GM21423 (cell line): ENCODE data around the gene ZSCAN5A.
"Not testable (repeated sequence)": the region's sequence is repeated elsewhere in the genome, so short reads cannot be mapped to it uniquely, and the experiment has no call there.

ENCODE experiments used
- ATAC-seq: cut with Tn5 transposase; IDR thresholded peaks from one replicate; pipeline ENCODE4 v1.9.1; 2021; ENCODE audit warnings: mild to moderate bottlenecking, moderate library complexity; ENCODE audit not compliant: unreplicated experiment

ZSCAN5A gene

DNA sequence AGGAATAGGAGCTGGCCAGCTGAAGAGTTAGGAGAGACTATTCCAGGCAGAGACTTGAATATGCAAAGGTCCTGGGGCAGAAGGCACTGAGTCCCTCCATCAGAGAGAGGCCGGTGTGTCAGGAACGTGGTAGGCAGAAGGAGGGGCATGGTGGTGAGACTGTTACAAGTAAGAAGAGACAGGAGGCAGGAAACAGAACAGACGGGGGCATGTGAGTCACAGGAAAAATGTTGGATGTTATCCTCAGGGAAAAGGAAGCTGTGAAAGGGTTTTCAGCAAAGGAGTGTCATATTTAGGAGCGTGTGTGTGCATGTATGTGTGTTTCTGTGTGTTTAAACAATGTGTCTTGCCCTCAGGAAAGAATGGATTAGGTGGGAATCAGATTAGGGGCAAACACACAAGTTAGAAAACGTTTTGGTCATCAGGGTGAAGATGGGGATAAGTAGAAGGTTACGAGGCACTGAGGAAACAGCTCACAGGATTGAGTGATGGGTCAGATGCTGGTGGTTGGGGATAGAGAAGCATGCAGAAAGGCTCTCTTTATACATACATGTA, 41.0 kb downstream of the ZSCAN5A start:
- ATAC-seq = no peak

DNA sequence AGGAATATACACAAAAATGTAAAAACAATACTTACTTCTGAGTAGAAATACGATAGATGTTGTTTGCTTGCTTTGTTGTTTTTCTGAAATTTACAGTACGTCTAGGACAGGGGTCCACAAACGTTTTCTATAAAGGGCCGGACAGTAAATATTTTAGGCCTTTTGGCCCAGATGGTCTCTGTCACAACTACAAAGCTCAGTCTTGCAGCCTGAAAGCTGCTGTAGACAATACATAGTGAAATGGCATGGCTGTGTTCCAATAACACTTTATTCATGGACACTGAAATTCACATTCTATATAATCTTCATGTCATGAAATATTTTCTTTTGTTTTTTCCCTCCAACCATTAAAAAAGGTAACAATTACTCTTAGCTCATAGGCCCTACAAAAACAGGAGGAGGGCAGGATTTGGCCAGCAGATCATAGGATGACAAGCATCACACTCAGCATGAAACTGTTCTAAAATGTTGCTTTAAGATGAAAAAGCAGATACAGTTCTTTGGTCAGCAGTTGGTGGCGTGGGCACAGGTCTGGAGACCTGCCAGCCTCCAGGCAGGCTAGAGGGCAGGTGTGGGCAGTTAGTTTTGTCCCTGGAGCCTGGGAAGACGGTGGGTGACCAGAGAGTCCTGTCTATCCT, 42.4 kb downstream of the ZSCAN5A start, which contains the start of gene EDDM13:
Gene EDDM13 (plus strand): TSS at position 588 of the 638 bp plus-strand sequence. CDS start 87 bp downstream, outside the sequence.
- no peak for ATAC-seq

DNA sequence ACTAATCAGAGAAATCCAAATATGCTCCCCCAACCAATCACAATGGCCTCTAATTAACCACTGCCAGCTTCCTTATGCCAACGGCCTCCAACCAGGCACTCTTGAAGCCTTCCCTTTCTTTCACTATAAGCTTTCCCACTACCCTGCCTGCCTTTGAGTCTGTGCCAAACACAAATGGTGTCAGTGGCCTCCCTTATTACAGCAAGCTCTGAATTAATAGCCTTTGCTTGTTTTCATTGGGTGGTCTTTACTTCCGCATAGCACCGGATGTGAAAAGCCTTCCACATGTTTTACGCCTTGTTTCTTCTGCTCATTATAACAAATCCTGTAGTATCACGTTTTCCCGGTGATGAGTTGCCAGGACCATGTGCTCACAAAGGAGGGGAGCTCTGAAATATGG, 43.5 kb downstream of the ZSCAN5A start:
- no peak for ATAC-seq

DNA sequence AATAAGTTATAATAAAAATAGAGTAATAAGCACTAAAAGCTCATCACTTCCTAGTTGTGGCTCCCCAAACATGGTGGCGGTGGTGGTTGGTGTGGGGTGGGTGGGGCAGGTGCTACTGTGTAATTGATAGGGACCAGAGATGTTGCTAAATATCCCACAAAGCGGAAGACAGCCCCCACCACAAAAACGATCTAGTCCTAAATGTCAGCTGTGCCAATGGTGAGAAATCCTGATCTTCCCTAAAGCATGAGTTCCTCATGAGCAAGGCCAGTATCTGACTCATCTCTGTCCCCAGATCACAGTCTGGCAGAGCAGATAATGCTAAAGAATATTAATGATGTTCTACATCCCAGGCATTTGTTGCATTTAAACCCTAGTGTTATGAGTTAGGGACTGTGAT, 44.0 kb downstream of the ZSCAN5A start:
- ATAC-seq = no peak

DNA sequence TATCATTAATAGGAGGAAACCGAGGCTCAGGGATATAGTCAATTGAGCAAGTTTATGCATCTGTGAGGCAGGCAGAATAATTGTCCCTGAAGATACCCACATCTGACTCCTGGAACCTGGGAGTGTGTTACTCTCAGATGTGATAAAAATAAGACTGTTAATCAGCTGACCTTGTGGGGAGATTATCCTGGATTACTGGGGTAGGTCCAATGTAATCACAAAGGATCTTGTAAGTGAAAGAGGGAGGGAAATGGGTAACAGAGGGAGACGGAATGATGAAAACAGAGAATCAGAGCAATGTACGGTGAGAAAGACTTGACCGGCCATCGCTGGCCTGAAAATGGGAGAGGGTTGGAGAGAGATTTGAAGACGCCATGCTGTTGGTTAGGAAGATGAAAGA, 45.3 kb downstream of the ZSCAN5A start:
- no peak for ATAC-seq

DNA sequence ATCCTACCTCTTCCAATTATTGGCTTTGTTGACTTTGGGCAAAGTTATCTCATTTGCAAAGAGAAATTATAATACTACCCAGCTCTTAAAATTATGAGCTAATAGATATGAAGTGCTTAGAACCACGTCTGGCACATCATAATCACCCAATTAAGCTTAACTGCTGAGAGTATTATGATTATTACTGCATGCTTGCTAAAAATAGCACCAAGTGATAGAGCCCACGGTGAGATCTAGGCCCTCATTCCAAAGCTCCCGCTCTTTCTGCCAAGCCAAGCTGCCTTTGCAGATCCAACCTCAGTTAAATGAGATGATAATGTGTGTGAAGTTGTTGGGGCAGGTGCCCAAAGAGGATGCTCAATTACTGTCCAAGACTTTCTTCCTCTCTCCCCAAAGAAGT, 48.6 kb downstream of the ZSCAN5A start:
- no peak for ATAC-seq

DNA sequence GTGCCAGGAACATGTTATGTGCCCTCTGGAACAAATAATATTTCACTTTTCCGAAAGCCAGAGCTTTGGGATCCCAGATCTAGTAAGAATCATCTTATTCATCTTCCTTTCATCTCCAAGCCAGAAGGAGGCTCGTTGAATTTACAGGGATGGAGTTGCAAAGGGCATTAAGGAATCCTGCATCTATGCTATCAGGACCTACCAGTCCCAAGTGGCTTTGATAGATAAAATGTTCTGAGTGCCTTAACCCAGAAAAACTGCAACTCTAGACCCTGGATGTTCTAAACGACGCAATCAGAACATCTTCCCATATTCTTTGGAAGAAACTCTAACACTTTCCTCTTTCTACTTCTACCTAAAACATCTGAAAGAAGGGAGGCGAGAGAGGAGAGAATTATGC, 51.3 kb downstream of the ZSCAN5A start:
- ATAC-seq = no peak

DNA sequence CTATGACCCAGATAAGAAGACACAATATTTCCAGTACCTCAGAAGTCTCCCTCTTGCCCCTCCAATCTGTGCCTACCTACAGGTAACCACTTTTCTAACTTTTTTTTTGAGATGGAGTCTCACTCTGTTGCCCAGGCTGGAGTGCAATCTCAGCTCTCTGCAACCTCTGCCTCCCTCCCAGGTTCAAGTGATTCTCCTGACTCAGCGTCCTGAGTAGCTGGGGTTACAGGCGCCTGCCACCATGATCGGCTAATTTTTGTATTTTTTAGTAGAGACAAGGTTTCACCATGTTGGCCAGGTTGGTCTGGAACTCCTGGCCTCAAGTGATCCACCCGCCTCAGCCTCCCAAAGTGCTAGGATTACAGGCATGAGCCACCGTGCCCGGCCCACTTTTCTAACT, 52.7 kb downstream of the ZSCAN5A start:
- ATAC-seq = not testable (repeated sequence)

DNA sequence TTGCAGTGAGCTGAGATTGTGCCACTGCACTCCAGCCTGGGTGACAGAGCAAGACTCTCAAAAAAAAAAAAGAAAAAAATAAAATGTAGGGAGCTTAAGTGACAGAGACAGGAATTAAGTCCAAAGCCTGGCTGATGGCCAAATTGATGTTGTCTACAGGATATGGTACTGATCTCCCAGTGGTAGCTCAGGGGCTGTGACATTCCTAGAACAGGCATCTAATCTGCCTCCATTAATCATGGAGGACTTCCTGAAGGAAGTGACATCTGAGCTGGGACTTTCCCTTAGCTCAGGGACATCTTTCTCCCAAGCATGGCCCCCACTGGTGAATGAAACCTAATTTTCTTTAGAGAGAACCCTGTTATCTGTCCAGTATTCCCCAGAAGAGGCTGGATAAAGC, 53.5 kb downstream of the ZSCAN5A start:
- ATAC-seq = no peak

DNA sequence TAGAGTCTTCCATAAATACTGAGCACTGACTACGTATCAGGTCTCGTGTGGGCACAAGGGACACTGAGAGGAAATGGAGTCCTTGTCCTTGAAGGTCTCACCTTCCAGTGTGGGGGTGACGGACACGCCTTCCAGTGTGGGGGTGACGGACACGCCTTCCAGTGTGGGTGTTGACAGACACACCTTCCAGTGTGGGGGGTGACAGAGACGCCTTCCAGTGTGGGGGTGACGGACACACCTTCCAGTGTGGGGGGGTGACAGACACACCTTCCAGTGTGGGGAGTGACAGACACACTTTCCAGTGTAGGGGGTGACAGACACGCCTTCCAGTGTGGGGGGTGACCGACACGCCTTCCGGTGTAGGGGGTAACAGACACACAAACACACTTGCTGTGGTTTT, 56.4 kb downstream of the ZSCAN5A start:
- ATAC-seq = no peak

DNA sequence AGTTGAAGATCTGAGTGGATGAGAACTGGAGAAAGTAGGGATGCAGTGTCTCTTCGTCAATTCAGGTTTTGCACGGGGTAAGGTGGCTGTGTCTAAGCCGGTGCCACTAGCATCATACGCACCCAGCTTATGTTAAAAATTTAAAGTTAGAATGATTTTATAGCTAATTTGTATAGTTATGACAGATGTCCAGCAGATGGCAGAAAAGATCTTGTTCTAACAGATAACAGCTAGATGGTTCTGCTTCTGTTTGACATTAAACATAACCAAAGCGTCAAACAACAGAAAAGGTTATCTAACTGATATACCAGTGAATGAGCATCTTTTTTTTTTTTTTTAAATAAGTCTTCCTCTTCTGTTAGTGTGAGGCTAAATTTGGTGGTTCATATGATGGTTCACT, 60.9 kb downstream of the ZSCAN5A start:
- ATAC-seq = no peak

DNA sequence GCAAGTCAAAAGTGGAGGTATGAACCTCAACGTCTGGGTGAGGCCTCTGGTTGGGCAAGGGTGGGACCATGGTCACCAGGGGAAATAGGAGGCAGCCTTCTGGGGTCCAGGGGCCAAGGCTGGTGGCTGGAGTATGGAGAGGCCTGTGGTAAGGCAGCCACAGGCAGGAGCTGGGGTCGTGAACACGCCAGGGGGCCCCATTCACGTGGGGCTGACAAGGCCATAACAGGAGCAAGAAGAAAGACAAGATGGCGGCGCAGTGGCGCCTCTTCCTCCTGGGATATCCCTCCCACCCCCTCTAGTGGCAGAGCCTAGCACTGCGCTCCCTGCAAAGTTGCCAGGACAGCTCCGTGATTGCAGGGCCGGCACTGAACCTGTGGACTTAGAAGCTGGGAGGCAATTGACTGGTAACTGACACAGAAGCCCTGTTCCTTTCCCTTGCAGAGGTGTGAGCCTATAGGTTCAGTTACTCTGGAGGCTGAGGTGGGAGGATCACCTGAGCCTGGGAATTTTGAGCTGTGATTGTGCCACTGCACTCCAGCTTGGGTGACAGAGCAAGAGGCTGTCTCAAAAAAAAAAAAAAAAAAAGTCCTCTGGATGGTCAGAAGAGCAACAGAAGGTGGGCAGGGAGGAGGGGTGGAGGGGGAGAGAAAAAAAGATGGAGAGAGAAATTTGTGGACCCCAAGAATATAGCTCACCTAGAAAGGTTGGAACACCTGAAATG, 61.8 kb downstream of the ZSCAN5A start:
- ATAC-seq = no peak

DNA sequence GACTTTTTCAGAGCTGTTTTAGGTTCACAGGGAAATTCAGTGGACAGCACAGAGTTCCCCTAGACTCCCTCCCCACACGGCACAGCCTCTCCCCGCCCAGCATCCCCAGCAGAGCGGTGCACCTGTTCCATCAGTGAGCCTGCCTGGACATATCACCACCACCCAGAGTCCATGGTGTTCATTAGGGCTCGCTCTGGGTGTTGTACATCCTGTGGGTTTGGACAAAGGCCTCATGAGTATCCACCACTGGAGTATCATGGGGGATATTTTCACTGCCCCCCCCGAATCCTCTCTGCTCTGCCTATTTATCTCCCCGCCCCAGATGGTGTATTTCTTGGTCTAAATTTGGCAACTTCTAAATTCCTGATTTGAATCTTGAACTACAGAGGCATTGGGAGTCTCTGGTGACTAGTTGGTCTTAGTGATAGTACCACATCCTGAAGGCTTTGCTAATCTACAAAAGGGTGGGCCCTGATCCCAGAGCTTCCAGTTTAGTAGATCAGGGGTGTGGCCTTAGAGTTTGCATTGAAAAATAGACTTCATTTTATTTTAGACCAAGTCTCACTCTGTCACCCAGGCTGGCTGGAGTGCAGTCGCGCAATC, 65.8 kb downstream of the ZSCAN5A start:
- not testable (repeated sequence) for ATAC-seq

DNA sequence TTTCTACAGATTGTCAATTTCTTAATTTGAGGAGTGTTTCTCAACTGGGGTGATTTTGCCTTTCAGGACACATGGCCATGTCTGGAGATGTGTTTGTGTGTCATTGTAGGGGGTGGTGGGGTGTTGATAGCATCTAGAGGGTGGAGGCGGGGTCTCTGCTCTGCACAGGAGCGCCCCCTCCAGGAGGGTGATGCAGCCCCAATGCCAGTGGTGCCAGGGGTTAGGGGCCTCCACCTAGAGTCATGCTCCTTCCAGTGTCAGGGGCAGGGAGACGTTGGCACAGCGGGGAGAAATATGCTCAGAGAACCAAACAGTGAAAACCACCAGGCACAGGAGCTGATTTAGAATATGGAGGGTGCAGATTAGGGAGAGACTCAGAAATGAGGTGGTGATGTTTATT, 68.9 kb downstream of the ZSCAN5A start:
- ATAC-seq = not testable (repeated sequence)

DNA sequence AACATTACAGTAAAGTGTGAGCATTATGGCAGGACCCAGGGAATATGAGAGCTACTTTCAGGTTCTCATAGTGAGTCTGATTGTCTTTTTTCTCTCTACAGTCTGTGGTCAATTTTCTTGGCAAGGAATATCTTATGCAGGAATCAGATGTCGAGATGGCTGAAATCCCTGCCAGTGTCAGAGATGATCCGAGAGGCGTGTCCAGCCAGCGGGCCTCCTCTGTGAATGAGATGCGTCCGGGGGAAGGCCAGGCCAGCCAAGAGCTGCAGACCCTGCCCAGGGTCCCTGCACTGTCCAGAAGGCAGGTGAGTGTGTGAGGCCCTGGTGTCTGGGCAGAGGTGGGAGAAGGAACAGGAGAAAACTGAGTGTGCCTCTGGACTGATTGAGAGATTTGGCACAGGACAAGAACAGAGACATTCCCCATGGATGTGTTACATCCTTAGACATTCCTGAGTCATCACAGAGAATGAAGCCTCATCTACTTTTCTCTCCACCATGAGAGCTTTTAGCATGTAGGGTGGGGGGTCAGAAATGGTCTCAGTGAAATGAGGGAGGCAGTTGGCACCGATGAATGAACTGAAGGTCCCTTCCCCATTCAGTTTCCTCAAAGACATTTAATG, 69.4 kb downstream of the ZSCAN5A start:
- no peak for ATAC-seq

DNA sequence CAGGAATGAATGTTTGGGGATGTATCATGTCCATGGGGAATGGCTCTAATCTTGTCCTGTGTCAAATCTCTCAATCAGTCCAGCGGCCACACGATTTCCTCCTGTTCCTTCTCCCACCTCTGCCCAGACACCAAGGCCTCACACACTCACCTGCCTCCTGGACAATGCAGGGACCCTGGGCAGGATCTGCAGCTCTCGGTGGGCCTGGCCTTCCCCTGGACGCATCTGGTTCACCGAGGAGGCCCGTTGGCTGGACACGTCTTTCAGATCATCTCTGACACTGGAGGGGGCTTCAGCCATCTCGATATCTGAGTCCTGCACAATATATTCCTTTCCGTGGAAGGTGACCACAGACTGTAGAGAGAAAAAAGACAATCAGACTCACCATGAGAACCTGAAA, 91.2 kb downstream of the ZSCAN5A start:
- ATAC-seq = no peak

DNA sequence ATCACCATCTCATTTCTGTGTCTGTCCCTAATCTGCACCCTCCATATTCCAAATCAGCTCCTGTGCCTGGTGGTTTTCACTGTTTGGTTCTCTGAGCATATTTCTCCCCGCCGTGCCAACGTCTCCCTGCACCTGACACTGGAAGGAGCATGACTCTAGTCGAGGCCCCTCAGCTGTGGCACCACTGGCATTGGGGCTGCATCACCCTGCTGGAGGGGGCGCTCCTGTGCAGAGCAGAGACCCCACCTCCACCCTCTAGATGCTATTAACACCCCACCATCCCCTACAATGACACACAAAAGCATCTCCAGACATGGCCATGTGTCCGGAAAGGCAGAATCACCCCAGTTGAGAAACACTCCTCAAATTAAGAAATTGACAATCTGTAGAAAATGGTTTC, 91.7 kb downstream of the ZSCAN5A start:
- no peak for ATAC-seq

DNA sequence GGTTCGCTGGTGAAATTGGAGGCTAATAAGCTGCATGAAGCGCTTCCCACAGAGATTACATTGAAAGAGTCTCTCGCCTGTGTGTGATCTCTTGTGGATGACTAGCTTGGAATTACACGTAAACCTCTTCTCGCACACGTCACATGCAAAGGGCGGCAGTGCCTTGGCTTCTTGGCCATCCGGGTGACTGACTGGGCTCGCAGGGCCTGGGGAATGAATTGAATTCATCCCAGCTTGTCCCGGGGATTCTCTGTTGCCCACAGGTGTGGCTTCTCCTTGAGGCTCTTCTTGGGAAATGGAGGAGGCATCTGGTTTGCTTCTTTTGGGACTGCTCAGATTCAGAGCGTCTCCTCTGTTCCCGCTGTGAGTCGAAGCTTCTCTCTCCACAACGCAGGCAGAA, 92.8 kb downstream of the ZSCAN5A start:
- no peak for ATAC-seq

DNA sequence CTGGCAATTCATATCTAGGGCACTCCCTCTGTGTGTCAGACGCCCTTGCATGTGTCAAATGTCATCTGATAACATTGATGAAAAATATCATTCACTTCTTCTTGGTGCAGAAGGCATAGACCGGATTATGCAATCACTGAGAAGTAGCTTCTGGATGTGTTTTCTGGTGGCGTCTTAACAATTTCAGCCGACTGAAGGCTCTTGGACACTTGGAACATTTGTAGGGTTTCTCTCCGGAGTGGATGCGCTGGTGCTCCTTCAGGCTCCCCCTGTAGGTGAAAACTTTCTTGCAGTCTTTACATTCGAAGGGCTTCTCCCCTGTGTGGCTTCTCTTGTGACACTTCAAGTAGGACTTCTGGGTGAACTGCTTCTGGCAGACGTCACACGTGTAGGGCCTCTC, 93.2 kb downstream of the ZSCAN5A start:
- ATAC-seq = not testable (repeated sequence)

DNA sequence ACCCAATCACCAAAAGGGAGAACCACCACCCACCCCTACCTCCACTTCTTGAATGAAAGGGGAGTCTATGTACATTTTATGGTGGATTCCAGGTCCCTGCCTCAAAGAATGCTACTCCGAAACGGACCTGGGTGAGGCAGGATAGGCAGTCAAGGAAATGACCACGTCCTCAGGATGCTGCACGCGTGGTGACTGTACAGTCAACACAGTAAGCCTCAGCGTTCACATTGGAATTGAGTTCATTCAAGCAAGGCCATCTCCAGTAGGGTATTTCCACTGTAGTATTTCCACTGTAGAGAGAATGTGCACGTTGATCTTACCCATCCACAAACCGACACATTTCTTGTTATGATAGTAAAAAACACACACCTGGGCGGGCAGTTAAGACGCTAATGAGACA, 95.7 kb downstream of the ZSCAN5A start:
- no peak for ATAC-seq
